NCI-H460 (cell line): ENCODE results near the gene MARK3. TPM values are rescaled to one million over a fixed set of nuclear protein-coding genes. Genes with fewer than 3 reads are reported as not detected.

Source experiments
- DNase-seq: peaks from one replicate; pipeline ENCODE4 v3.0.0-alpha.2; 2016; ENCODE audit warnings: low read depth; ENCODE audit errors: extremely low read depth
- total RNA-seq: library from RNA; depleted of rRNA; stranded (reverse); fragments of >200 nt; shearing (Covaris generic); gene quantifications from 2 replicates; pipeline ENCODE4 v1.2.3, GENCODE V29; 2014

MARK3 gene
- total RNA-seq, 1 experiment from 2014 or later = 80.3 TPM

DNA sequence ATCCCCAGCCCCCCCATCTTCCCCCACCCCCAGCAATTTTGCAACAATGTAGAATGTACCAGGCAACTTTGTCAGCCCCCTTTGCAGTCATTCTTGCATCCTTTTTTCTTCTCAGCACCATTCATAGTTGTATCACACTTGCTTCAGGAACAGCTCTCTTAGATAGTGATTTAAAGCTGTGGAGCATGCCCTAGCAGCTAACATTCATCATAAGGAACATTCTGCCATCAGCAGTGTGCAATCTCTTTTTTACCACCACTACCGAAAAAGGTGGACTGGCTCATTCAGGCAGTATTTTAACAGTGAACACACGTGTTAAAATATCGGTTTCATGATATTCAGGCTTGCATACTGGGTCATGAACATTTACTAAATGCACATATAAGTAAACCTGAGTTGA lies 45.1 kb downstream of the MARK3 start:
- no peak for DNase-seq

DNA sequence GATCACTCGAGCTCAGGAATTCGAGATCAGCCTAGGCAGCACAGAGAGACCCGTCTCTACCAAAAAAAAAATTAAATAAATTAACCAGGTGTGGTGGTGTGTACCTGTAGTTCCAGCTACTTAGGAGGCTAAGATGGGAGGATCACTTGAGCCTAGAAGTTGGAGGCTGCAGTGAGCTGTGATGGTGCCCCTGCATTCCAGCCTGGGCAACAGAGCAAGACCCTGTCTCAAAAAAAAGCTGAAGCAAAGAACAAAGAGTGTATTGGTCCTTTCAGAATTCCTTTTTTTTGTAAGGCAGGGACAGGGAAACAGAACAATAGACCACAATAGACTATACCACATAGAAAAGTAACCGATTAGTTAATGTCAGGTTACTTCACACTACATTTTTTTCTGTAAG lies 47.4 kb downstream of the MARK3 start:
- DNase-seq = no peak

DNA sequence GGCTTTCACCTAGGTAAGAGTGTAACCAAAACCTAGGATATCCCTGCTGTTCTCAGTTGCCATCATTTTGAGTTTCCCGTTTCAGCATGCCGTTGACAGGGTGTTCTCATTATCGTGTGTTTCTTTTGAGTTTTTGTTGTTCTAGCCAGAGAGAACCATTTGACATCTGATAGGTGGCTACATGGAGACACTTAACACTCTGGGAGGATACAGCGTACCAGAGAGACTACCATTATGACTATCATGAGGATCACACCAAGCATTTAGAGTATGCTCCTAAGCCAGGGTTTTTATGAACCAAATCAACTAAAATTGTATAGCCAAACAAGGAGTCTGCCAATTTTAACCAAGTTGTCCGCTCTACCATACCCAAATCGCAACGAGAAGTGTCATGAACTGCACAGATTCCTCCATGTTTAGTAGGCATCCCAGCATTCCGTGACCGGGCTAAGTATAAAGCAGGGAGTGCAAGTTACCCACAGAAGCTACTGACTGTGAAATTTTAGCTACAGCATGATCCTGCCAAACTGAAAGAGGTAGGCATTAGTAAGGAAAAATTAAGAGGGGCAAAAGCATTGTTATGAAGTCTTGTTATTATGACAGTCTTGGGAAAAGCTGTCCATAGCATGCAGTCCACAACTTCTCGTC lies 48.8 kb downstream of the MARK3 start:
- DNase-seq = no peak

DNA sequence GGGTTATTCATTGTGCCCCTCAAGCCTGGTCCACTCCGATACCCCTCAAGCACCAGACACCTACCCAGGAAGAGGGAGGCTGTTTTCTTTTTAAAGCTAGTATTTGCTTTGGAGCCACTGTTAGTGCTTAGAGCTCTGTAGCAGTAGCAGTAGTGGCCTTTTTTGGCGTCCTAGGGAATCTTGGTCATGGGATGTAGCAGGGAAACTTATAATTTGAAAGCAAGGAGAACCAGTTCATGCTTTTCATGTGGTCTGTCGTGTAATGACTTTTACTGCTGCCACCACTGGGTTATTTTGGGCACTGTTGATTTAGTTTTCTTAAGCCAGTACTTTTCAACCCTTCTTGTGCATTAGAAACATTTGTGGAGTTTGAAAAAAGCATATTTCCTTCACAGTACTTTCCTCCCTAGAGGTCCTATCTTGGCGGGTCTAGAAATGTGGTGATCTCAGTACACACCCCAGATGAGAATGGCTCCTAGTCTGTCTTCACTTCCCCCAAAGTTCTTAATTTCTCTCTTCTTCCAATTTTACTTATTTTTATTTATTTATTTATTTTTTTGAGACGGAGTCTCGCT lies 49.7 kb downstream of the MARK3 start:
- no peak for DNase-seq

DNA sequence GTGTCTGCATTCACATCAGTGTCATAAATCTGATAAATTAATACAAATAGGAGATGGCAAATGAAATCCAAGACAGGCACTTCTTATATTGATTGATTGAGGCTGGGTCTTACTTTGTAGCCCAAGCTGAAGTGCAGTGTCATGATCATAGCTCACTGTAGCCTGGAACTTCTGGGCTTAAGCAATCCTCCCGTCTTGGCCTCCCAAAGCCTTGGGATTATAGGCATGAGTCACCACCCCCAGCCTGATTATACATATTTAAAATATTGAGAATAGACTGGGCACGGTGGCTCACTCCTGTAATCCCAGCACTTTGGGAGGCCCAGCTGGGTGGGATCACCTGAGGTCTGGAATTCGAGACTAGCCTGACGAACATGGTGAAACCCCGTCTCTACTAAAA lies 51.3 kb downstream of the MARK3 start:
- DNase-seq = no peak

DNA sequence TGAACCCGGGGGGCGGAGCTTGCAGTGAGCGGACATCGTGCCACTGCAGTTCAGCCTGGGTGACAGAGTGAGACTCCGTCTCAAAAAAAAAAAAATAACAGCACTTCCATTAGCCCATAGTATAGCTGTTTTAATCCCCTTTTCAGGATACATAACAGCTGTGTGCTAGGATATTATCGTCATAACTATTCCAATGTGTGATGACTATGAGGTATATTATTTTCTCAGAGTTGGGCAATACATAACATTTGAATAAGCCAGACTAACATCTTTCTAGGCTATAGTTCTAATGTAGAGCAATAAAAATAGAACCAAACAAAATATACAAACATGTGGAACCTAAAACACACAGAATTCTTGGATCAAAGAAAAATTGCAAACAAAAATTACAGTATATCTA lies 57.1 kb downstream of the MARK3 start:
- no peak for DNase-seq

DNA sequence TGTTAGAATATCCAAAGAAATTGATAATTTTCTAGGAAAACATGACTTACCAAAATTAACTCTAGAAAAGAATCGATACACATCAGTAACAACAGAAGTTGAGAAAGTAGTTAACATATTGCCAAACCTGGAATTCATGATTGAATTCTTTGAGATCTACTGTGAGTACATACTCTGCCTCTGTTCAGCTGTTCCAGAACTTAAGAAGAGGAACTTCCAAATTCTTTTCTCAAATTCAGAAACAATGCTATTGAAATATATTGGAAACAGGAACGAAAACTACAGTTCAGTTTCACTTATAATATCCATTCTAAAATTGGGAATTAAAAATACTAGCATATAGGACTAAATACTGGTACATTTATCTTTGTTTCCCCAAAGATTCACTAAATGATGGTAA lies 57.9 kb downstream of the MARK3 start:
- DNase-seq = no peak

DNA sequence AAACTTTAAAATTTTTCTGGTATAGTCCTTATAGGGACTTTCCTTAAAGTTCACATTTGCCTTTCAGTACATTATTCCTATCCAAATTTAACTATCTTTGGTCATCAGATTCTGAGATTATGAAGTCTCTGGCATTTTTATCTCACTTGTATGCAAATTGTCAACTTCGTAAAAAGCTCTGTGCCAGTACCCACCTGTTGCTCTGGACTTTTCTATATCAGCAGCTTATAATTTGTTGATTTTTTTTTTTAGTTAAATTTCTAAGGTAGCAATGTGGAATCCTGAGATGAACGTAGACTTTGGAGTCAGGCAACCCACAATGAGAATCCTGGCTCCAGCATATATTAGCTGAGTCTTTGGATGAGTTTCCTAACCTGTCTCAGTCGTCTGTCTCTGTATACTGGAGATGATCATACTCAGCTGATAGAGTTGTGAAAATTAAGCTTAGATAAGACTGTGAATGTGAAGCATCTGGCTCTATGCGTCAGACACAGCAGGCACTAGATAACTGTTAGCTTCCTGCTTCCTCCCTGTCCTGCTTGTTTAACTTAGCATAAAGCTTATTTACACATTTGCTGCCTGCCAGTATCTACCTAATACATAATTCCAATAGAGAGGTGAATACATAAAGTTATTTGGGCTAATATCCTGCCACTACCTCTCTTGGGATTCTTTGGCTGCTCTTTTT lies 59.8 kb downstream of the MARK3 start:
- DNase-seq = no peak

DNA sequence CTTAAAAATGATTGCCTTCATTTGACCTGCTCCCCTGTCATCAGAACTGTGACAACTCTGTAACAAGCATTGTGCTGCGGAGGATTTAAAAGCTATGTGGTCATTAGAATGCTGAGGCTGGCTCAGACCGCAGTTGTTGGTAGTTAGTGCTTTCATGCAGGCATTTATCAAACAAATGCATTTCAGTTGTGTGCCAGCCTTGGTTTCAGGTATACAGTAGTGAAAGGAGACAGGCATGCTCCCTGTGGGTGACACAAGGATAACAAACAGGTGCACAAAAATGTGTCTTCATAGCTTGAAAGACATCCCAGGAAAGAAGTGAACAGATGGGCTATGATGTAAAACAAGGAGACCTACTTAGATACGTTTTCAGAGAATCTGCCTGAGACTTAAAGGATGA lies 60.6 kb downstream of the MARK3 start:
- DNase-seq = no peak

DNA sequence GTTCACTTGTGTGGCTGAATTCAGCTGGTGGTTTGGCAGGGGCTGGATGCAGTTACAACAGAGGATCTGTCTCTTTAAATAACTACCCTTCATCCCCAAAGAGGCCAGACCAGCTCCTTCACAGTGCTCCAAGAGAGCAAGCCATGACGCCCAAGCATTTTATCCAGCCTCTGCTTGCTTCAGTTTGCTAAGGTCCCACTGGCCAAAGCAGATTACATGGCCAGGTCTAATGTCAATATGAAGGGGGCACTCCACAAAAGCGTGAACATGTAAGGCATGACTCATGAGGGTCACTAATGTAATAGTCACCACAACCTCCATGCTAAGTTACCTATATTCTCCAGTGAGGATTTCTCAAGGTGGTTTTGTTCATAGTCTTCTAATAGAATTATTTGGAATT lies 62.9 kb downstream of the MARK3 start:
- DNase-seq = no peak

DNA sequence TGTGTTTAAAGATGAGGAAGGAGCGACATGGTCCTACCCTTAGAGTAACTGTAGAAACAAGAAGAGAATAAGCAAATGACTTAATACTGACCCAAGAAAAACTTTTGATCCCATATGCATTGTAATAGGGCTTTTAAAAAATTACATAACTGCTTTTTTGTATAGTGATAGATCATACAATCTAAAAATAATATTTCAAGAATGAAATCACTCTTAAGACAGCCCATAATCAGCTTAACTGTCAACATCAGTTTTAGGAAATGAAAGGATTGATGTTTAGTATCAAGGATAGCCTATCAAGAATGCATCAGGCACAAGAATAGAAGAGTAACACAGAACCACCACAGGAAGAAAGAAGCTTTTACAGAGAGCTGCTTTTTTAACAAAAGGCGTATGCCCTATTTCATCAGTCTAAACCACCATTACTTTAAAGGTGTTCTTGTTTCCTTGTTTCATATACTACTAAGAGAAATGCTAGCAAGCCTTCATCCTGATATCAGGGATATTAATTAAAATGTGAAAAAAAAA lies 64.5 kb downstream of the MARK3 start:
- DNase-seq = no peak

DNA sequence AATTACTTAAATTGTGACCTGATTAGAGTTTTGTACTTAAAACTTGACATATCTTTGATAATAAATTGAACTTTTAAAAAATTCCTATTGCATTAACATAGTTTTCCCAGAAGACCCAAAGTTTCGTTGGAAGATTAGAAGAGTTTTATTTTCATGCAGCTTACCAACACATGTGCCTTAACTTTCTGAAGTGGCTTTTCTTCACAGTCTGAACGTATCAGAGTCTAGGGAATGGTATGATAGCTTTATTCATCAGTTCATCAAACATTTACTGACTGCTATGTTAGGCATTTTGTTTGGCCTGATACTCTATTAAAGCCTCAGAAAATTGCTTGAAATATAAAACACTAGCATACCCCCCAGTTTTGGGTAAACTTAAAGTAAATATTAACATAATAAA lies 65.2 kb downstream of the MARK3 start:
- DNase-seq = no peak

DNA sequence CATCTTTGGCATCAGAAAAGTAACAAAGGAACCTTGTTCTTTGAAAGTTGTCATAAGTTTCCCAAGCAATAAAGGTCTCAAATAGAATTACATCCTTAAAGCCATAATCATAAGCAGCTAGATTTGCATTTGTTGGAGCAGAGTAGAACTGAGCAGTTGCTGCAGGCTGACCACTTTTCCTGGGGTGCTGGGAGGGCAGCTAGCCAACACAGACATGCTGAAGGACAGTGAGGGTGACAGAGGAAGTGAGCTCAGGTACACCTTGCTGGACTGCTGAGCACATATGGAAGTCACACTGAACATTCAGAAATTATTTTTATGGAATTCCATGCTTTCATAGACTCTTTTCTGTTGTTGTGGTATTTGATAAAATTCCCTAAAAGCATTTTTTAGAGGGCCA lies 66.2 kb downstream of the MARK3 start:
- no peak for DNase-seq

DNA sequence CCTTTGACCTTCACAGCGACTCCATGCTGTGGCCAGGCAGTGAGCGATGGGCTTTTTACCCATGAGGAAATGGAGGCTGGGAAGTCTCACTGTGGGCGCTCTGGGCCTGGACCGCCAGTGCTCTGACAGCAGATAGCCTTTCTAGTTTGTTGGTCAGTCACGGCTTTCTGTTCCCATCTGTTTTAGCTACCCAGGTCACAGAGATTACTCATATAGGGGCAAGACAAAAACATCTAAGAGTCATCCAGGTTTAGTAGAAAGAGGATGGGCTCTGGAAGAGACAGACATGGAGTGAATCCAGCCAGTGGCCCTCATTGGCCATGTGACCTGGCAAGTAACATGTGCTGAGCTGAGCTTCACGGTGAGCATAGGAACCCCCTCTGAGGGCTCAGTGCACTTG lies 68.6 kb downstream of the MARK3 start:
- DNase-seq = no peak

DNA sequence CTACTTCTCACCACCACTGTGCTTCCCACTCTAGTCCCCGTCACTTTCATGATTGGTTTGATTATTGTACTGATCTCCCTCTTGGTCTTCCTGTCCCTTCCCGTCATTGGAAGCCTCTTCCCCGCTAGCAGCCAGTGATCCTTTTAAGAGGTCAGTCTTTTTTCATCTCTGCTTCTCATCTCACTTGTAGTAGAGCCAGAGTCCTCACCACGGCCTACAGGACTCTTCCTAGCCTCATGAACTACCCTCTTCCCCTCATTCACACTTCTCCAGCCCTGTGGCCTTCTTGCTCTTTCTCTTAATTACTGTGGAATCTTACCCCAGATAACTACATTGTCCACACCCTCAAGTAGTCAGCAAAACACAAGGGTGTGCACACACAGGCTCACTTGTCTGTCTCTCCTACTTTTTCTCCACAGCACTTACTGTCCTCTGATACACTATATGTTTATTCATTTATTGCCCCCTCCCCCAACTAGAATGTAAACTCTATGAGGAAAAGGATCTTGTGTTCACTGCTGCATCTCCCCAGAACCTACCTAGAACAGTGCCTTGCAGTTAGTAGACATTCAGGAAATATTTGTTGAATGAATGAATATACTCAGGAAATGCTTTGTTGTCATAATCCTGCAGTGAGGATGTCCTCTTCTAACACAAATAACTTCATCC lies 71.1 kb downstream of the MARK3 start:
- DNase-seq = no peak

DNA sequence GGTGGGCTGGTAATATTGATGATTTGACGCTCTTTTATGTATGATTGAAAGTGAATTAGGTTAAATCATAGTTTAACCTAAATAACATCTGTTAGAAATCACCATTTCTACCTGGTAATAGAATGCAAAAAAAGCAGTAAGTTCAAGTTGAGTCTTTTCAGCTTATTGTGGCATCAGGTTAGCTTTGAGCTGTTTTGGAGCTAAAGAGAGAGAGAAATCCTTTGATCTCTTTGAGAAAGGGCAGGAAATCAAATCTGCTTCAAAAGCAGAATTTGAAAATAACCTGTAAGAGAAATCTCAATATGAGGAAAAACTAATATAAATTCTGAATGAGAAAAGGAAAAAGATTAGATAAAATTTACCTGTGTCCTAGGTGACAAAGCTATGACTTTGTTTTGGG lies 75.2 kb downstream of the MARK3 start:
- DNase-seq = no peak

DNA sequence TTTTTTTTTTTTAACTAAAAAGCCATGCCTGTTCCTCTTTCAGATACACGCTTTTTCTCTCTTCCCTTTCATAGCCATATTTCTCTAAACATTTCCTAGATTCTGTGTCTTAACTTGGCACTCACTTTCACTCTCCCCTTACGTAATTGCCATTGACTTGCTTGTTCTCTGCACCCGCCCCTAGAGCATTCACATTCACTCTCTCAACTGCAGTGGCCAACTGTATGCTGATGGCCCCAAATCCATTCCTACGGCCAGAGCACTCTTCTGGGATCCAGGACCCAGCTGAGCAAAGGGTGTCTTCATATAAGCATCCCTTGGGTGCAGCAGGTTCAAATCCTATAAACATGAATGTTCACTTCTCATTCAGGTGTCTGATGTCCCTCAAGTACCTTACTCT lies 77.9 kb downstream of the MARK3 start:
- DNase-seq = no peak

DNA sequence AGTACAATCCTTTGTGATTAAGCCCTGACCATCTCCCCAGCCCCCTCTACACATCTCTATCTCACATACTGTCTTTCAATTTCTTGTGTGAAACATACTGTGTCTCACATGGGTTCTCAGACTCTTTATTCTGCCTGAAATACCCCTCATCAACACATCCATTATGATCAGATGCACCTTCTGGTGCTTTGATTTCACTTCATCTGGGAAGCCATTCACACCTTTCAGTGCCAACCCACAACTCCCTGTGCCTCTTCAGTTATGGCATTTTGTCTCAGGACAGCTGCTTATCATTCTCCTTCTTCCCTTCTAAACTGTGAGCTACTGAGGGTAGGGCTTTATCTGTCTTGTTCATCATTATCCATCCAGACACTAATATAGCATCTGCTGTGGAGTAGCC lies 78.6 kb downstream of the MARK3 start:
- DNase-seq = no peak

DNA sequence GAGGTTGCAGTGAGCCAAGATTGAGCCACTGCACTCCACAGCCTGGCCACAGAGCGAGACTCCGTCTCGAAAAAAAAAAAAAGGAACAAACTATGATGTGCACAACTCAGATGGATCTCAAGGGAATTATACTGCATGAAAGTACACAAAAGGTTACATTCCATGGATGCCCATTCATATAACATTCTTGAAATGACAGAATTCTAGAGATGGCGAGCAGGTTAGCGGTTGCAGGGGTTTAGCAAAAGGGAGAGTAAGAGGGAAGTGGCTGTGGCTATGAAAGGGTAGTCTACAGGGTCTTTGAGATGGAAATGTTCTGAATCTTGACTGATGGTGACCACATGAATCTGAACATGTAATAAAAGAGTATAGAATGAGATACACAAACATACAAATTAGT lies 87.7 kb downstream of the MARK3 start:
- no peak for DNase-seq

DNA sequence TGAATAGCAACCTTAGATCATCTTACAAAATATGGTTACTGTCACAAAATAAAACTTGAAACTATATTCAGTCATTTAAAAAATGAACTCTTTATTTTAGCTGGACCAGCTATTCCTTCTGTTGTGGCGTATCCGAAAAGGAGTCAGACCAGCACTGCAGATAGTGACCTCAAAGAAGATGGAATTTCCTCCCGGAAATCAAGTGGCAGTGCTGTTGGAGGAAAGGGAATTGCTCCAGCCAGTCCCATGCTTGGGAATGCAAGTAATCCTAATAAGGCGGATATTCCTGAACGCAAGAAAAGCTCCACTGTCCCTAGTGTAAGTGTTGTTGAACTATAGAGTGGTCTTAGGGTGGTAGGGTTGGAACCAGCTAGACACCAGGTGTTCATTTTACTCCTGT lies 89.7 kb downstream of the MARK3 start:
- no peak for DNase-seq

DNA sequence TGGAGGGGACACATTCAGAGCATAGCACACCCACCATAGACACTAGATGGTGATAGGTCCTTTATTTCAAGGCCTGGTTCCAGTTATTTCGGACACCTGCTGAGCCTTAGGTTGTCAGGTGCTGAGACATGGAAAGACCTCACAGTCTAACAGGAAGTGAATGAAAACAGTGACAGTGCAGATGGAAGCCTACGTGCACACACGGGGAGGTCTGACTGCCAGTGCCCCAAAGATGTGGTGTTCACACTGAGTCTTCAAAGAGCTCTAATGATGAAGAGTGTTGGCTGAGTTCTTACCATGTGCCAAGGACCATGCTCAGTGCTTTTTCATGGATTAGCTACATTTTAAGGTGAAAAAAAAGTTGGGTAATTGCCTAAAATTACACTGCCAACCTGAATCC lies 90.8 kb downstream of the MARK3 start:
- no peak for DNase-seq

DNA sequence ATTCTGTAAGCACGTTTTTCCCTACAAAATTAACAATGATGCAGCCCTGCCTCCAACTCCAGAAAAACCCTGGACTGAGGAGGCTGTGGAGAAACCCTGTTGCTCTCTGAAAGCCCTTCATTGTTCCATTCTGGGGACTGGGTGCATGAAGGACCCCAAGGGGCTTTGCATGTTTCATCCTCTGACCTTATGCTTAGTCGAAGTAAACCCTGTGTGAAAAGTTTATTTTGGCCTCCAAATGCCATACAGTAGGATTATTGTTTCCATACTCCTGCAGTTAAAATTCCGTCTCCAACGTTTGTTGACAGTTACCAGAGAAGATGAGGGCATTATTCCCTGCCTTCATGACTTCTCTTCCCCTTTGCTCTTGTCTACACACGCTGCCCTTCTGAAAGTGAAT lies 91.4 kb downstream of the MARK3 start:
- no peak for DNase-seq
